HepG2 (cell line): ENCODE measurements around the gene SAPCD1. TPM values are rescaled to one million over a fixed set of nuclear protein-coding genes. Genes with fewer than 3 reads are reported as not detected.

Experiments used
- E2F5 ChIP-seq: sonication (generic); formaldehyde crosslinking; conservative IDR thresholded peaks from 2 replicates; pipeline ENCODE4 v1.4.0; 2020; ENCODE audit warnings: missing genetic modification reagents
- SNAPC4 ChIP-seq: sonication (generic); formaldehyde crosslinking; IDR thresholded peaks from 2 replicates; pipeline ENCODE4 v1.4.0; 2020; ENCODE audit warnings: mild to moderate bottlenecking, missing genetic modification reagents
- TFDP1 ChIP-seq: IDR thresholded peaks from 2 replicates; pipeline ENCODE4 v1.6.1; 2016; ENCODE audit warnings: missing compliant biosample characterization, missing genetic modification reagents, borderline replicate concordance
- ZNF124 ChIP-seq: sonication (generic); formaldehyde crosslinking; IDR thresholded peaks from 2 replicates; pipeline ENCODE4 v1.4.0; 2020; ENCODE audit warnings: missing genetic modification reagents
- ZNF230 ChIP-seq: sonication (generic); formaldehyde crosslinking; IDR thresholded peaks from 2 replicates; pipeline ENCODE4 v1.4.0; 2020; ENCODE audit warnings: mild to moderate bottlenecking, missing genetic modification reagents
- ZNF512B ChIP-seq: sonication (generic); formaldehyde crosslinking; IDR thresholded peaks from 2 replicates; pipeline ENCODE4 v1.5.1; 2020; ENCODE audit warnings: missing genetic modification reagents, mild to moderate bottlenecking, borderline replicate concordance
- ZNF550 ChIP-seq: sonication (generic); formaldehyde crosslinking; IDR thresholded peaks from 2 replicates; pipeline ENCODE4 v1.4.0; 2020; ENCODE audit warnings: mild to moderate bottlenecking, missing genetic modification reagents, borderline replicate concordance
- ZNF567 ChIP-seq: sonication (generic); formaldehyde crosslinking; IDR thresholded peaks from 2 replicates; pipeline ENCODE4 v1.8.1; 2023; ENCODE audit warnings: mild to moderate bottlenecking, missing genetic modification reagents, borderline replicate concordance
- ZNF597 ChIP-seq: sonication (generic); formaldehyde crosslinking; IDR thresholded peaks from 2 replicates; pipeline ENCODE4 v1.5.0; 2020; ENCODE audit warnings: missing genetic modification reagents
- polyA plus RNA-seq, 8 experiments: library from polyadenylated mRNA; depleted of rRNA in 3 of 8; stranded (reverse) in 7 of 8; unstranded in 1 of 8; fragments of >200 nt; fragmentation: Illumina TruSeq in 4 of 8; extraction: Trizol in 4 of 8; gene quantifications; 2 replicates each; pipeline versions ENCODE4 v1.2.1 to v1.2.3, GENCODE V29; 2011 to 2016; ENCODE audit warnings: low read depth in 4 of 8, missing spikeins in 1 of 8, mixed read lengths in 1 of 8; ENCODE audit not compliant: insufficient read depth in 1 of 8
- total RNA-seq, 5 experiments: library from RNA; depleted of rRNA; stranded (reverse); fragments of >200 nt; fragmentation: Illumina TruSeq; extraction: Trizol; gene quantifications; 2 replicates each; pipeline ENCODE4 v1.2.3, GENCODE V29; 2016; ENCODE audit warnings: low read depth in 1 of 5
- TF ChIP-seq, protein P1 (sequence below): sonication (generic); formaldehyde crosslinking; IDR thresholded peaks from 2 replicates; pipeline ENCODE4 v1.5.1; 2020; ENCODE audit warnings: mild to moderate bottlenecking, moderate library complexity, missing genetic modification reagents

Gene SAPCD1
- total and polyA plus RNA-seq, 2 of the 13 experiments (the other 11 are each of a cell fraction or from before 2014, with no cell fraction given) = 2.5 to 3.9 TPM

DNA sequence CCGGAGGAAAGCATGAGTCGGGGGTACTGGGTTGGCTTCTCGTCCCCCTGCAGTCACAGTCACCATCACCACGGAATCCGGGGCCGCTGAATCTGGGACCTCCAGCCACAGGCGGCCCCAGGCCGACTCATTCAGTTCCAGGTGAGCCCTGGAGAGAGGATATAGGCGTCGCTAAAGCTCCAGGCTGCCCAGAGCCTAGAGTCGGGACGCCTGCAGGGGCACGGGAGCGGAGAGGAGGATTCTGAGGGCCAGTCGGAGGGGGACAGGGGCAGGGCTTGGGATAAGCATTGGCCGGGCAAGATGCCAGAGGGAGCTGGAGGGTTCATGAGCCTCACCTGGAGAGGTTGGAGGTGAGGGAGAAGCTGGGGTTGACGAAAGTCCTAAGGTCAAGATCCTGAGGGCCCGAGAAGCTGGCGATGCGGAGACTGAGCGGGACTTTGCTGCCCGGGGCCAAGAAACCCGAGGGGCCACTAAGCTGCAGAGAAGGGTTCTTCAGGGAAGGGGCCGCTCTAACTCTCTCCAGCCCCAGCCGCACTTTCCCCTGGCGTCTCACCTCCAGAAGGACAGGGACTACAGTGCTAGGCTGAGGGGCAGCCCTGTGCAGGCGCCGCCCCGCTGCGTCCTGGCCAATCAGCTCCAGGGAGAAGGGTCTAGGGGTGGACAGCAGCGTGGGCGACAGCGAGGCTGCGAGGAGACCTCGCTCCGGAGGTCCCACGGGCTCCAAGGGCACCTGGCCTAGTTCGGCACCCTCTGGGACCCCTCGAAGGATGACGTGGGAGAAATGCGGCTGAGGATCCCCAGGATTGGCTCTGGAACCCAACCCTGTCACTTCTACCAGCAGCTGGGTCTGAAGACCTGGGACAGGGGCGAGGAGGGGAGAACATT is 3.7 kb downstream of the SAPCD1 start (continued):
- TF ChIP-seq SNAPC4 (CRISPR knock-in tag) (no peak), ZNF124 (CRISPR knock-in tag) (0 out of 2 replicates have a peak, but pooled peaks have one; percentile 34), ZNF550 (CRISPR knock-in tag) (no peak), E2F5 (CRISPR knock-in tag) (no peak), ZNF230 (CRISPR knock-in tag) (peak; percentile 69; the same call in 1 of the 2 replicates), ZNF512B (CRISPR knock-in tag) (no peak; the same call in 1 of the 2 replicates), ZNF597 (CRISPR knock-in tag) (no peak), TFDP1 (CRISPR knock-in tag) (peak; percentile 69; the same call in 1 of the 2 replicates), ZNF567 (CRISPR knock-in tag) (0 out of 2 replicates have a peak, but pooled peaks have one; percentile 79)
- TF ChIP-seq, protein P1, sequence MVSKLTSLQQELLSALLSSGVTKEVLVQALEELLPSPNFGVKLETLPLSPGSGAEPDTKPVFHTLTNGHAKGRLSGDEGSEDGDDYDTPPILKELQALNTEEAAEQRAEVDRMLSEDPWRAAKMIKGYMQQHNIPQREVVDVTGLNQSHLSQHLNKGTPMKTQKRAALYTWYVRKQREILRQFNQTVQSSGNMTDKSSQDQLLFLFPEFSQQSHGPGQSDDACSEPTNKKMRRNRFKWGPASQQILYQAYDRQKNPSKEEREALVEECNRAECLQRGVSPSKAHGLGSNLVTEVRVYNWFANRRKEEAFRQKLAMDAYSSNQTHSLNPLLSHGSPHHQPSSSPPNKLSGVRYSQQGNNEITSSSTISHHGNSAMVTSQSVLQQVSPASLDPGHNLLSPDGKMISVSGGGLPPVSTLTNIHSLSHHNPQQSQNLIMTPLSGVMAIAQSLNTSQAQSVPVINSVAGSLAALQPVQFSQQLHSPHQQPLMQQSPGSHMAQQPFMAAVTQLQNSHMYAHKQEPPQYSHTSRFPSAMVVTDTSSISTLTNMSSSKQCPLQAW = peak; percentile 33; the same call in 1 of the 2 replicates
